Endothelial cell of umbilical vein (primary cell): Measurements from ENCODE around the gene HES2.

Source experiments
- EZH2 ChIP-seq: IDR thresholded peaks from 2 replicates; pipeline ENCODE4 v1.6.1; 2012; ENCODE audit warnings: borderline replicate concordance, low read depth, mild to moderate bottlenecking, moderate library complexity, low read length, inconsistent platforms; ENCODE audit not compliant: severe bottlenecking
- FOS ChIP-seq: IDR thresholded peaks from 2 replicates; pipeline ENCODE4 v1.6.1; 2011; ENCODE audit warnings: mild to moderate bottlenecking, low read length, moderate library complexity, borderline replicate concordance; ENCODE audit not compliant: insufficient read depth
- JUN ChIP-seq: IDR thresholded peaks from 2 replicates; pipeline ENCODE4 v1.6.1; 2011; ENCODE audit warnings: borderline replicate concordance, low read depth; ENCODE audit not compliant: insufficient read length, insufficient read depth
- MYC ChIP-seq: IDR thresholded peaks from one replicate; pipeline ENCODE4 v1.6.1; 2011; ENCODE audit warnings: mild to moderate bottlenecking, low read depth, low read length
- POLR2A ChIP-seq: IDR thresholded peaks from 2 replicates; pipeline ENCODE4 v1.6.1; 2012; ENCODE audit warnings: low read depth, mild to moderate bottlenecking, control low read depth, low read length
- POLR2AphosphoS5 ChIP-seq: IDR thresholded peaks from 2 replicates; pipeline ENCODE4 v1.6.1; 2012; ENCODE audit warnings: low read depth, mild to moderate bottlenecking, control low read depth, low read length, moderate library complexity; ENCODE audit not compliant: insufficient read depth
- TF ChIP-seq, protein P1 (sequence below), 2 donors: IDR thresholded peaks; 1 replicate in 1 of 2; 2 replicates in 1 of 2; pipeline ENCODE4 v1.5.1; 2011; ENCODE audit warnings: low read length in 2 of 2, mild to moderate bottlenecking in 2 of 2, moderate library complexity in 2 of 2, control low read depth in 1 of 2, inconsistent platforms in 1 of 2, low read depth in 1 of 2; ENCODE audit not compliant: insufficient read depth in 1 of 2; ENCODE audit errors: extremely low read depth in 1 of 2
- TF ChIP-seq, protein P2 (sequence below): IDR thresholded peaks from 2 replicates; pipeline ENCODE4 v1.6.1; 2011; ENCODE audit not compliant: insufficient read depth, insufficient read length

DNA sequence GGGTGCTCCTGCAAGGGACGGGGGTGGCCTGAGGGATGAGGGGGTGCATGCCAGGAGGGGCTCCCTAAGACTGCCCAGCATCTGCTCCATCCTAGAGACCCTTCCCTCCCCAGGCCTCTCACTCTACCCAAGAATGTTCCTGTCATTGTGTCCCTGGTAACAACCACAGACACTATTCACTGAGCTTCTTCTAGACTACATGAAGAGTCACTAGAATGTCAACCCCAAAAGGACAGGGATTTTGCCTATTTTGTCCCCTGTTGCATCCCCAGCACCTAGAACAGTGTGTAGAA is 43.3 kb upstream of the HES2 start:
- TF ChIP-seq, protein P1, sequence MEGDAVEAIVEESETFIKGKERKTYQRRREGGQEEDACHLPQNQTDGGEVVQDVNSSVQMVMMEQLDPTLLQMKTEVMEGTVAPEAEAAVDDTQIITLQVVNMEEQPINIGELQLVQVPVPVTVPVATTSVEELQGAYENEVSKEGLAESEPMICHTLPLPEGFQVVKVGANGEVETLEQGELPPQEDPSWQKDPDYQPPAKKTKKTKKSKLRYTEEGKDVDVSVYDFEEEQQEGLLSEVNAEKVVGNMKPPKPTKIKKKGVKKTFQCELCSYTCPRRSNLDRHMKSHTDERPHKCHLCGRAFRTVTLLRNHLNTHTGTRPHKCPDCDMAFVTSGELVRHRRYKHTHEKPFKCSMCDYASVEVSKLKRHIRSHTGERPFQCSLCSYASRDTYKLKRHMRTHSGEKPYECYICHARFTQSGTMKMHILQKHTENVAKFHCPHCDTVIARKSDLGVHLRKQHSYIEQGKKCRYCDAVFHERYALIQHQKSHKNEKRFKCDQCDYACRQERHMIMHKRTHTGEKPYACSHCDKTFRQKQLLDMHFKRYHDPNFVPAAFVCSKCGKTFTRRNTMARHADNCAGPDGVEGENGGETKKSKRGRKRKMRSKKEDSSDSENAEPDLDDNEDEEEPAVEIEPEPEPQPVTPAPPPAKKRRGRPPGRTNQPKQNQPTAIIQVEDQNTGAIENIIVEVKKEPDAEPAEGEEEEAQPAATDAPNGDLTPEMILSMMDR (IDR thresholded peaks at IDR 0.05; ENCODE audit: extremely low read depth in 1 of 2, insufficient read depth in 1 of 2, low read depth in 1 of 2, low read length in 2 of 2), result no peak
- TF ChIP-seq EZH2 (no peak), POLR2A (no peak), POLR2AphosphoS5 (no peak), FOS (no peak), MYC (no peak), JUN (no peak)
- TF ChIP-seq, protein P2, sequence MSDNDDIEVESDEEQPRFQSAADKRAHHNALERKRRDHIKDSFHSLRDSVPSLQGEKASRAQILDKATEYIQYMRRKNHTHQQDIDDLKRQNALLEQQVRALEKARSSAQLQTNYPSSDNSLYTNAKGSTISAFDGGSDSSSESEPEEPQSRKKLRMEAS, result no peak
